ENCODE measurements around the gene PEAK1. TPM values are rescaled to one million over a fixed set of nuclear protein-coding genes. Genes with fewer than 3 reads are reported as not detected.

Gene PEAK1
- total and polyA plus RNA-seq, 9 of the 15 experiments (the other 6 are each of a cell fraction or from before 2014, with no cell fraction given) = 0.99 to 22.4 (median 10.8) TPM

GRCh38 chr15:77327844-77328529 is 91.9 kb downstream of the PEAK1 start:
- H3K79me2 ChIP-seq (ENCODE audit: control insufficient read depth, insufficient read depth, low read length) = no peaks in the 10 kb centered on the region
- no peak overlapping the region for H3K27ac ChIP-seq (ENCODE audit: extremely low read depth, low read depth, low read length)
- no peak overlapping the region for H3K4me2 ChIP-seq (ENCODE audit: insufficient read depth, low read length)
- no peaks in the 10 kb centered on the region for H3K9me3 ChIP-seq (replicated peaks; ENCODE audit: control insufficient read depth, insufficient read depth, low read depth, low read length)
- H2AFZ ChIP-seq (ENCODE audit: low read depth, low read length) = no peak overlapping the region
- 59% methylated on average over 3 of the region's 3 CpGs for WGBS (ENCODE audit: insufficient coverage, low coverage, missing lambda C conversion rate)
- no peak overlapping the region for H3K9ac ChIP-seq (ENCODE audit: insufficient read depth in 1 of 2, low read depth in 2 of 2, low read length in 2 of 2)
- H3K9me1 ChIP-seq (ENCODE audit: control insufficient read depth, insufficient read depth, low read length) = no peaks in the 10 kb centered on the region
- no peaks in the 10 kb centered on the region for H3K36me3 ChIP-seq (ENCODE audit: control insufficient read depth, insufficient read depth, low read length)
- no peak for ATAC-seq
- intact Hi-C loops (cut with micrococcal nuclease) = no loop called here
- DNase-seq (ENCODE audit: extremely low read depth in 1 of 4, low spot score in 3 of 4) = no peak
- H3K4me3 ChIP-seq = no peak overlapping the region
- H3K4me1 ChIP-seq (replicated peaks in 1 of 2; ENCODE audit: control insufficient read depth in 2 of 2, insufficient read depth in 2 of 2, low read length in 2 of 2) = no peaks in the 10 kb centered on the region
- no TSS peak for BruUV-seq (replicated peaks)
- H4K20me1 ChIP-seq (replicated peaks; ENCODE audit: control insufficient read depth, insufficient read depth, low read length) = no peaks in the 10 kb centered on the region
- H3K27me3 ChIP-seq (ENCODE audit: control insufficient read depth in 2 of 2, insufficient read depth in 2 of 2, low read length in 2 of 2) = no peaks in the 10 kb centered on the region
- POLR2A ChIA-PET = no interaction called here
- no peak for FAIRE-seq
- in situ Hi-C loops (cut with MboI) = no loop called here
- CTCF ChIA-PET (ENCODE audit: low intra/inter-chr PET ratio) = no interaction called here
- no peak for TF ChIP-seq ZFP30 (CRISPR knock-in tag; IDR thresholded peaks at IDR 0.05; ENCODE audit: borderline replicate concordance)
- TF ChIP-seq SIX5 (IDR thresholded peaks at IDR 0.05; ENCODE audit: borderline replicate concordance in 1 of 2, insufficient read depth in 1 of 2, low read depth in 1 of 2, low read length in 2 of 2) = no peak
- TF ChIP-seq CHD1 (IDR thresholded peaks at IDR 0.05; ENCODE audit: low read length) = no peak
- no peak for TF ChIP-seq ZNF586 (CRISPR knock-in tag; conservative IDR thresholded peaks at IDR 0.05)
- no peak for TF ChIP-seq ETV5 (CRISPR knock-in tag; IDR thresholded peaks at IDR 0.05; ENCODE audit: low read depth)
- peak; percentile 73 for TF ChIP-seq ZNF316 (IDR thresholded peaks at IDR 0.05)
- peak; percentile 38 for TF ChIP-seq MAFG (tag; conservative IDR thresholded peaks at IDR 0.05)
- TF ChIP-seq RUNX1 (IDR thresholded peaks at IDR 0.05; ENCODE audit: low read depth) = no peak
- no peak for TF ChIP-seq NRF1 (conservative IDR thresholded peaks at IDR 0.05 in 1 of 2, IDR thresholded peaks at IDR 0.05 in 1 of 2)
- TF ChIP-seq NFRKB (IDR thresholded peaks at IDR 0.05; ENCODE audit: low read depth) = no peak
- TF ChIP-seq FOXK1 (CRISPR knock-in tag; IDR thresholded peaks at IDR 0.05; ENCODE audit: borderline replicate concordance) = no peak
- no peak for TF ChIP-seq CHAMP1 (IDR thresholded peaks at IDR 0.05)
- no peak for TF ChIP-seq THRAP3 (IDR thresholded peaks at IDR 0.05; ENCODE audit: borderline replicate concordance)
- TF ChIP-seq C11orf30 (IDR thresholded peaks at IDR 0.05; ENCODE audit: low read depth) = peak; percentile 58
- peak; percentile 42; the same call in 1 of the 2 replicates for TF ChIP-seq MAFF (IDR thresholded peaks at IDR 0.05; ENCODE audit: low read length)
- TF ChIP-seq ELK3 (CRISPR knock-in tag; IDR thresholded peaks at IDR 0.05) = no peak
- TF ChIP-seq ZNF280A (IDR thresholded peaks at IDR 0.05; ENCODE audit: low read depth, partially characterized antibody) = no peak
- no peak for TF ChIP-seq NELFE (IDR thresholded peaks at IDR 0.05; ENCODE audit: insufficient read depth, insufficient read length)

Data from K562 (cell line).